Natural killer cell treated with Interleukin-12 subunit alpha and Interleukin-12 subunit beta and Interleukin-15 and Interleukin-18, amount 100 ng/mL, for 72 hours (primary cell): ENCODE results near the gene TAS2R19. TPM values are rescaled to one million over a fixed set of nuclear protein-coding genes. Genes with fewer than 3 reads are reported as not detected.

Experiments used
- total RNA-seq, 2 donors: library from RNA; stranded (reverse); gene quantifications; one replicate each; pipeline ENCODE4 v1.2.3, GENCODE V29; 2022

Gene TAS2R19
- total RNA-seq, 2 donors from 2014 or later: 4.2 to 11.7 TPM

Other genes with a start within 250 kb of the TAS2R19 start
- gene TAS2R7, start 220.0 kb downstream of the TAS2R19 start, total RNA-seq: not detected
- not detected for gene TAS2R8, start 215.3 kb downstream of the TAS2R19 start, total RNA-seq
- not detected for gene TAS2R9, start 212.5 kb downstream of the TAS2R19 start, total RNA-seq
- gene TAS2R10, start 196.3 kb downstream of the TAS2R19 start, total RNA-seq: 1 to 10 TPM in 1 of 2 donors, under 1 TPM in 1; 0.64 to 1.0 TPM
- 1 to 10 TPM; 2.5 to 3.1 TPM for gene PRR4, start 173.1 kb downstream of the TAS2R19 start, total RNA-seq
- 10 to 100 TPM; 14.1 to 63.8 TPM for gene PRH1, start 138.4 kb downstream of the TAS2R19 start, total RNA-seq
- gene TAS2R13, start 113.1 kb downstream of the TAS2R19 start, total RNA-seq: 1 to 10 TPM; 1.2 to 4.3 TPM
- not detected for gene PRH2, start 93.4 kb downstream of the TAS2R19 start, total RNA-seq
- 1 to 10 TPM; 2.3 to 6.2 TPM for gene TAS2R14, start 83.4 kb downstream of the TAS2R19 start, total RNA-seq
- gene TAS2R50, start 35.7 kb downstream of the TAS2R19 start, total RNA-seq: 1 to 10 TPM; 1.5 to 7.0 TPM
- 1 to 10 TPM; 1.6 to 5.2 TPM for gene TAS2R20, start 24.3 kb downstream of the TAS2R19 start, total RNA-seq
- 10 to 100 TPM in 1 of 2 donors, 1 to 10 TPM in 1; 4.8 to 11.4 TPM for gene TAS2R31, start 8.8 kb upstream of the TAS2R19 start, total RNA-seq
- gene TAS2R46, start 39.7 kb upstream of the TAS2R19 start, total RNA-seq: 1 to 10 TPM; 1.5 to 5.6 TPM
- 1 to 10 TPM; 1.0 to 6.6 TPM for gene TAS2R43, start 69.7 kb upstream of the TAS2R19 start, total RNA-seq
- 1 to 10 TPM; 3.6 to 8.7 TPM for gene TAS2R30, start 112.0 kb upstream of the TAS2R19 start, total RNA-seq
- gene SMIM10L1, start 148.6 kb upstream of the TAS2R19 start, total RNA-seq: 1 to 10 TPM; 8.8 to 9.4 TPM
- gene TAS2R42, start 164.3 kb upstream of the TAS2R19 start, total RNA-seq: not detected
- gene PRB3, start 247.1 kb upstream of the TAS2R19 start, total RNA-seq: not detected